GM21576 (cell line): ENCODE data around the gene TRAPPC5.

Source experiments
- ATAC-seq: cut with Tn5 transposase; IDR thresholded peaks from one replicate; pipeline ENCODE4 v1.9.1; 2021; ENCODE audit warnings: mild to moderate bottlenecking, moderate library complexity; ENCODE audit not compliant: unreplicated experiment

The TRAPPC5 gene

GRCh38 chr19:7674010-7675005 is 6.3 kb upstream of the TRAPPC5 start:
- ATAC-seq = no peak

- ATAC-seq = no peak
Measured at GRCh38 chr19:7676376-7676775, 4.3 kb upstream of the TRAPPC5 start.

- no peak for ATAC-seq
Measured at GRCh38 chr19:7676854-7677253, 3.8 kb upstream of the TRAPPC5 start, which contains the start of gene MCEMP1. TSS of gene MCEMP1 (plus strand) at chr19:7677090. CDS start at chr19:7677121, 31 bp downstream.

GRCh38 chr19:7677669-7678311 is 2.8 kb upstream of the TRAPPC5 start:
- ATAC-seq = no peak

GRCh38 chr19:7678971-7679751 is 1.5 kb upstream of the TRAPPC5 start:
- ATAC-seq = no peak

- no peak for ATAC-seq
Measured at GRCh38 chr19:7679771-7680605, 645 bp upstream of the TRAPPC5 start.

GRCh38 chr19:7681340-7682174 is 924 bp downstream of the TRAPPC5 start:
- peak; percentile 37 for ATAC-seq

- no peak for ATAC-seq
Measured at GRCh38 chr19:7682175-7682855, 1.7 kb downstream of the TRAPPC5 start.

- ATAC-seq = no peak
Measured at GRCh38 chr19:7685546-7686445, 5.2 kb downstream of the TRAPPC5 start.

- no peak for ATAC-seq
Measured at GRCh38 chr19:7687177-7687576, 6.5 kb downstream of the TRAPPC5 start.

- ATAC-seq = no peak
Measured at GRCh38 chr19:7689165-7689564, 8.5 kb downstream of the TRAPPC5 start.

GRCh38 chr19:7690779-7691258 is 10.2 kb downstream of the TRAPPC5 start:
- no peak for ATAC-seq

- ATAC-seq = no peak
Measured at GRCh38 chr19:7691497-7691896, 10.9 kb downstream of the TRAPPC5 start.

GRCh38 chr19:7692417-7693088 is 11.9 kb downstream of the TRAPPC5 start:
- no peak for ATAC-seq

- ATAC-seq = no peak
Measured at GRCh38 chr19:7694499-7694898, 13.9 kb downstream of the TRAPPC5 start.

- no peak for ATAC-seq
Measured at GRCh38 chr19:7697721-7698287, 17.2 kb downstream of the TRAPPC5 start.

- ATAC-seq = no peak
Measured at GRCh38 chr19:7698583-7698982, 17.9 kb downstream of the TRAPPC5 start.
